Non-pigmented ciliary epithelial cell (primary cell): ENCODE measurements around the gene MLLT1.

Experiments used
- DNase-seq: peaks from one replicate; pipeline ENCODE4 v3.0.0-alpha.2; 2010; ENCODE audit warnings: low read depth

The MLLT1 gene

DNA sequence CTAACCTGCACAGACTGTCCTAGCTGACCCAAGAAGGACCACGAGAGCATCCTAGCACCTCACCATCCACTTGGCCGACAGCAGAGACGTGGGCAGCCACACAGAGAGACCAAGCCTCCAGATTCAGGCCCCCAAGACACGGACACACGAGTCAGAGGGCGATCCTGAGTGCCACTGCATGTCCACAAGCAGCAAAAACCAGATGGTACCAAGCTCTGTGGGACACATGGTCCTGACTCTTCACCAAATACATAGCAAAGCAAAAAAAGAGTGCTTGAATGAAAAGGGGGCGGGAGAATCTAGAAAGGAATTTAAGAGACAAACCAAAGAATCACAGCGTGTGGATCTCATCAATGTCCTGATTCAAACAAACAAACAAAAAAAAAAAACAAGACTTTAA is 45.2 kb downstream of the MLLT1 start:
- DNase-seq = no peak

DNA sequence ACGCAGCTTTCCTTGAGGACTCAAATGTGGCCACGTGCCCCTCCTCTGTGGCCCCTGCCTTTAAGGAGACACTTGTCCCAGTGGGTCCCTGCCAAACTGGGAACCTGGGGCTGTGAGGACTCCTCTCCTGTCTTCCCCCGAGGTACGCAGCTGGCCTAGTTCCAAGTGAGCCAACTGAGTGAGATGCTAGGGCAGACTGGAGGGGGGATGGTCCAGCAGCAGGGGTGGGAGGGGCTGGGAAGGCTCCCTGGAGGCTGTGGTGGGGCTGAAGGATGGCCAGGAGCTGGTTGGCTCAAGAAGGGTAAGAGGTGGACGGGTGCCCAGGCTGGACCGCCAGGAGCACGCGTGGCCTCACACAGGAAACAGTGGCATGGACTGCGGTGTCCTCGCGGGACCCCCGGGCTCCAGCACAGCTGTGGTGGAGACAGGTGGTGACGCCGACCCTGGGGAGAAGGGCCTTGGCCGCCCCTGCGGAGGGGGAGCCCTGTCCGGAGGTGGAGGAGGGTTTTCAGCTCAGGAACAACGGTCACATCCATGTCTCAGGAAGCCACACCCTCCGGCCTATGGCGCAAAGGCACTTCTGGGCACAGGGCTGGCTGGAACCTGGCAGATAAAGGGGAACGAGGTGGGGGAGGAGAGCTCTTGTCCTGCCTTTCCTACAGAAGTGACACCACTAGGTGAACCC is 45.8 kb downstream of the MLLT1 start:
- no peak for DNase-seq

DNA sequence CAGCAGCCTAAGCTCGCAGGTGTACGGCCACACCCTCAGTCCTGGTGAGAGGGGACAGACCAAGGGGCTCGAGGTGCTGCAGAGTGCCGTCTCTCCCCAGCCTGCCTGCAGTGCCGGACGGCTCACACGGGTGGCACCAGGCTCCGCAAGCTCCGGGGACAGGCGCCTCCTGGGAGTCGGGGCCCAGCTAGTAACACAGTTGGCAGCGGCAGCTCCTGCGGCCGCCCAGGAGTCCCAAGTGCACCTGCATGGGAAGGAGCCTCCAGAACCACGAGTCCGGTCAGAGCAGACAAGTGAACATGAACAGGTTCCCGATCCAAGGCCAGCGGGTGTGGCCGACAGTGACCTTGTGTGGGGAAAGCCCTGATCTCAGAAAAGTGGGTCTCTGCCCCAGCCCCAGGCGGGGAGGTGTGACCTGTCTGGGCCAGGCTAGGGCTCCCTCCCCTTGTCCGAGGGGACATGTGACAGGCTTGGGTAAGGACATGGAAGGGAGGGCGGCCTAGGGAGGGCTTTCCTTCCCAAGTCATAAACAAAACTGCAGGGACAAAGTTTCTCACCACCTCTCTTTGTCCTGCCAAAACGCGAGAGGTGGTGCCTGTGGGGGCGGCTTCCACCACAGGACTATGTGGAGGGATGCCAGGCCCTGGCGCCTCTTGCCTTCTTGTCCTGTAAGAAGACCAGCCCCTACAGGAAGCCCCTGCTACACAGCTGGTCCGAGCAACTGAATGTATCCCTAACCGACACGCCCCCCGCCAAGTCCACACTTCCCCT is 46.5 kb downstream of the MLLT1 start:
- no peak for DNase-seq

DNA sequence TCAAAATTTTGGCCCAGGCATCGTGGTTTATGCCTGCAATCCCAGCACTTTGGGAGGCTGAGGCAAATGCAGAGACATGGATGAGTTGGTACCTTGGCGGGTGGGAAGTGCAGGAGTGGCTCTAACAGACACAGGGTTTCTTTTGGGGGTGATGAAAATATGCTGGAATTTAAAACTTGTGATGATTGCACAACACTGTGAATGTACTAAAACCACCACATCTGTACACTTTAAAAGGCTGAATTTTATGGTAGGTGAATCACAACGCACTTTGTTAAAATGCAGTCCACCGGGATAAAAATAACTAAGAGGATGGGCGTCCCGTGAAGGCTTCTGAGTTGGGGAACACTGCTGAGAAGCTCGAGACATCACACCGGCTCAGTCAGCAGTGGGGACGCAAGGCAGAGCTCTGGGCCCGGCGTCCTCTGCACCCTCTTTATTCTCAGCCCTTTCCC is 47.1 kb downstream of the MLLT1 start:
- no peak for DNase-seq

DNA sequence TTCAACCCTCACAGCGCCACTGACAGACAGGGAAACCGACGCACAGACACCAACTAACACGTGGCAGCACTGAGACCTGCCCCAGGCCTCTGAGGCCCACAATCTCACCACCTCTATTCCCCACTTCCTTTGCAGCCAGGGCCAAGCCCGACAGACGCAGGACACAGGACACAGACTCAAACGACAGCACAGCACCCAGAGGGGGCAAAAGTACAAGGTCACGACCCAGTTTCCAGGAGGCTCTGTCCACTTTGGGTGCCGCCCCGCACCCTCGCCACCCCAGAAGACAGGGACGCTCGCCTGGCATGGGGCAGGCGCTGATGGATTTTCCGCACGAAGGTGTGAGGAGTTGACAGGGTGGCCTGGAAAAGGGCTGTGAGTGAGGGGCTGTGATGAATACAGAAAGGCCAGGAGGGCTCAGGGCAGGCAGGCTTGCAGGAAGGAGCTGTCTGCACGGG is 48.8 kb downstream of the MLLT1 start:
- no peak for DNase-seq

DNA sequence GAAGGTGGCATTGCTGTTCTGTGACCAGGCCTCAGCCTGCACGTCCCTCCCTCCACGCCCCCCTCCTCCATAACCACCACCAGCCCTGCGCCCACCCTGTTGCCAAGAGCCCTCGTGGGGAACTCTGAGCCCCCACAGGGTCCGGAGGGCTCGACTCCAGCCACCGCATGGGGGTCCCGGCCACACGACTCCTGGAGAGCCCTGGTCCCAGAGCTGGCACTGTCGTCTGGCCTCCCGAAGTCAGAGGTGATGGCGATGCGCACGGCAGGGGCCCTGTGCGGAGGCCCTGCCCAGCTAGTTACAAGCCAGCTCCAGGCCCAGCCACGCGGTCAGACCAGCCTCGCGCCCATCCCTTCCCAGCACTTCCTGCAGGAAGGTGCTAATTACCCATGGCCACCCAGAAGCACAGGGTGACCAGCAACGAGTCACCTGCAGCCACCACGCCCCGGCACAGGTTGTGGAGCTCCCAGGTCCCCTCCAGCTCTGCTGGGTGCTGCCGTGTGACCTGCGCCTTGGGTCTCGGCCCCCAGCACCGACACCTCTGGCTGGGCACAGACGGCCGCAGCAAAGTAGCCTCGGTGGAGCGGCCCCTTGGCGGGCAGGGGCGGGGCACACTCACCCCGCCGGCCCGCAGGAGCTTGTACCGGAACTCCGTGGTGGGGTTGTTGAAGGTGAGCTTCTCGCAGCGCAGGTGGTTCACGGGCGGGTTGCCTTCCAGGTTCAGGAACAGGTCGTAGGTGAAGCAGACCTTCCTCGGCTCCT is 49.6 kb downstream of the MLLT1 start:
- DNase-seq = no peak

DNA sequence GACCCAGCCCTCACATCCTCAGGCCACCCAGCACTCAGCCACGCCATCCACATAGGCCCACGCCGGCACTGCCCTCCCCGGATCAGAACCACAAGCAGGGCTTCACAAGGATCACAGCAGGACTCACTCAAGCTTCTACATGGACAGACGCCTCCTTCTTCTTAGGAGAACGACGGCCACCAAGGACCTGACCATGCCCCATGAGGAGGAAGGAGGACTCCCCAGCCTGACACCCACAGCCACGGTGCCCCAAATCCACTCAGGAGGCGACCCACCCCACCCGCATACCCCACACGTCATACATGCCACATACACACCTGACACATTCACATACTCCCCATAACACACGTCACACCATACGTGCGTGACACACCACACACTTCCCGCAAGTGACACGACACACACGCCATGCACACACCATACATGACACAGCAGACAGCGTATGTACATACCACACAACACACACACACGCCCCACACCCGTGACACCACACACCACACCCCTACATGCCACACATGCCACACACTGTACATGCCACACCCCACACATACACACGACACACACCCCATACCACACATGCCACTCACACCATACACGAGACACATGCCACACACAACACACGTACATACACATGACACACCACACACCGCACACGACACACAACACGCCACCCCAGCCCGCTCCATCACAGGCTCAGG is 50.4 kb downstream of the MLLT1 start:
- no peak for DNase-seq

DNA sequence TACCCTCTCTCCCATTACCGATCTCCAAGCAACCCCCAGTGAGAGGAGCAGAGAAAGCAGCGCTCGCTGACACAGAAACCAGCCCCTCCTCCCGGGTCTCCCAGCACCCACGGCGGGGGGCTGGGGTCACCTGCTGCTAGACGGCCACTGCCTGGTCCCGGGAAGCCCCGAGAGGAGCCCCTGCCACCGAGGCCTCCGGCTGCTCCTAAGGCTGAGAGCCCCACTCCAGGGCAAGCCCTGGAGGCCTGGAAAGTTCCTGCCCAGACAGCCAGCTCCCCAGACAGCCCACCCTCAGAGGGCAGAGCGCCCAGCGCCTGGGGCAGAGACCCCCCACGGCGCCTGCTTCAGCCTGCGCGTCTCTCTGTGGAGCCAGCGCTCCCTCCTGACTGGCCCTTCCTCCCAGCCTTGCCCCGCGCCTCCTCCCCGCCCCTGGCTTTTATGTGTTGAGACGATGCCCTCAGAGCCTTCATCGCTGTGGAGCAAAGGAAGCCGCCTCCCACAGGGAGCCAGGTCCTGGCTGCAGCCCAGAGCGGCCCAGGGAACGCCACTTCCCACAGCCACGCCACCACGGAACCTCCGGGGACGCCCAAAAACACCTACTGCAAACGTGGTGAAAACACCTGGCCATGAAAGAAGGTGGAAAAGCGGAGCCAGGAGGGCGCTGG is 51.1 kb downstream of the MLLT1 start:
- DNase-seq = no peak

DNA sequence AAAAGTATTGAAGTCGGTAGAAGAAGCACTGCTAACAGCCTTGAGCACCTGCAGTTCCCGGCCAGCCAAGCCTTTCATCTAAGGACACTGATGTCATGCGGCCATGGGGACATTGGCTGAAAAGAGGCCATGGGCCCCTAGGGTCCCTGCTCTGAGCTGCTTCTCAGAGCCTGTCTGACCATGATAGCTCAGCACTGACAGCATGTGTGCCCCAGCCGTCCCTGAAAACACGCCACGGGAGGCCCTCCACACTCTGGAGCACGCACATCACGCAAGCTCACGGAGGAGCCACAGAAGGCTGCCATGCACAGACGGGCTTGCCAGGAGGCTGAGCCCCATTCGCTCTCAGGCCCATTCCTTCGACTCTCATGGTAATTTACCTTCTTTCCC is 51.8 kb downstream of the MLLT1 start:
- no peak for DNase-seq

DNA sequence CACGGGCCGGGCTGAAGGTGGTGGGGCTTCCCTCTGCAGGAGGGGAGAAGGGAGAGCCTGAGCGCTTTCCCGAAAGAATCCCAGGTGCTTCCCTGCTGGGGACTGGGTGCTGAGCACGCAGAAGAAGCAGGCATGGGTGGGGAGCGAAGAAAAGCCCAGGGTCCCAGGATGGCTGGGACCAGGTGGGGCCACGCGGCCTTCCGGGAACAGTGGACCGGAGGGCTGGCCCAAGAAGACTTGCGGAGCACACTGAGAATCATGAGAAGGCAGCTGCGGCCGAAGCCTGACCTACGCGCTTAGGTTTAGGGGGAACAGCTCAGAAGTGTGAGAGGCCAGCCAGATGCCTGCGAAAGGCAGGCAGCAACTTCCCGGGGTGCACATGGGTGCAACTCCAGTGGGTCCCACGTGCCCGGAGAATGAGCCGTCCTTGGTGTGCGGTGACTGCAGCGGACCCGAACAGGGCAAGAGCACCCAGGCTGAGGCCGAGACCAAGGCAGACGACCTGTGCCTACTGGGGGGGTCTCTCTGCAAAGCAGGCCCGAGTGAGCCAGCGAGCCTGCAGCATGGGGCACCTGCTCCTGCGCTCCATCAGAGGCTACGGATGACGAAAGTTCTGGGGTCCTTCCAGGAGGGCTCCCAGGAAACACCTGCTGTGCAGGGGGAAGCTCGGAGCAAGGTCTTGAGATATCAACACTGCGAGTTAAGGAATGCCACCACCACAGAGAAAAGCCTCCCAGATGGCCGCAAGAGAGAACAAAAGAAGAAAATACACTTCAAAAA is 52.4 kb downstream of the MLLT1 start:
- DNase-seq = no peak

DNA sequence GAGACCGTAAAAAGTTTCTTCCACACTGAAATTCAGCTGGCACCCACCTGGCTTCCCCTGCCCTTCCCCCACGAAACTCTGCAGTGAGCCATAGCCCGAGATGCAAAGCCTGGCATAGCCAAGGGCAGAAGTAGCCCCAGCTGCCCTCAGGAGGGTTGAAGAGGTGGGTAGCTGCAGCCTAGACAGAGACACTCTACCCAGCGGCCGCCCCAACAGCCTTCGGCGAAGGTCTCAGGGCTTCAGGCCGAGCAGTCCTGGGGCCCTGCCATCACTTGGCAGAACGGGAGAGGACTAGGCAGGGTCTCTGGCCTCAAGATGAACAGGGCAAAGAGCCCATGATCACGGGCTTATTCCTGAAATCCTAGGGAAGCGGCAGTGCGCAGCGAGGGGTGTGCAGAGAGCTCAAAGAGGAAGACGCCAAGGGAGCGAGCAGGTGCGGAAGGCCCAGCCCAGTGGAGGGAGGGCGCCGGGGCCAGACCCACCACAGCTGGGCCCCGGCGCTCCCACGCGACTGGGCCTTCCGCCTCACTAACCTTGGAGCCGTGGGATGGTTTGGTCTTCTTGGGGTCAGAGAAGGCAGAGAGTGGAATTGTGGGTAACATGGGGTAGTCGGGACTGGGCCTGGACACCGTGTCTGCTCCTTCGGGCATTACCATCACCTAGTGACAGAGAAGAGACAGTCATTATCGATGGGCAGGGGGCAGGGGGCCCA is 53.2 kb downstream of the MLLT1 start:
- no peak for DNase-seq

DNA sequence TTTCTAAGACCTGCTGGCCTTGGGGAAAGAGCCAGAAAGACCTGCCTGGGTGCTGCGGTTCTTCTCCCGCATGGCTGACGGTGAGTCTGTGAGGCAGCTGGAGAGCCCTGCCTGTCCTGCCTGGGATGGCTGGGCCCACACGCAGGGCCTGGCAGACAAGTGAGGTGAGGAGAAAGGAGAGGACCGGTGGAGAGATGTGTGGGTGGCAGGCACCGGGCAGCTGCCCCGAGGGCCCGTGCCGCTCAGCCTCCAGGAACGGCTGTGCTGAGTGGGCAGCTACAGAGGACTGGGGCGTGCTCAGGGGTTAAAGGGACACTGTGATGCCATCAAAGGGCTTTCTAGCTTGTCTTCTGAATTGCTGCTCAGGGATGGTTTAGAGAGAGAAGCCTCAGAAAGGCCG is 53.8 kb downstream of the MLLT1 start:
- DNase-seq = no peak

DNA sequence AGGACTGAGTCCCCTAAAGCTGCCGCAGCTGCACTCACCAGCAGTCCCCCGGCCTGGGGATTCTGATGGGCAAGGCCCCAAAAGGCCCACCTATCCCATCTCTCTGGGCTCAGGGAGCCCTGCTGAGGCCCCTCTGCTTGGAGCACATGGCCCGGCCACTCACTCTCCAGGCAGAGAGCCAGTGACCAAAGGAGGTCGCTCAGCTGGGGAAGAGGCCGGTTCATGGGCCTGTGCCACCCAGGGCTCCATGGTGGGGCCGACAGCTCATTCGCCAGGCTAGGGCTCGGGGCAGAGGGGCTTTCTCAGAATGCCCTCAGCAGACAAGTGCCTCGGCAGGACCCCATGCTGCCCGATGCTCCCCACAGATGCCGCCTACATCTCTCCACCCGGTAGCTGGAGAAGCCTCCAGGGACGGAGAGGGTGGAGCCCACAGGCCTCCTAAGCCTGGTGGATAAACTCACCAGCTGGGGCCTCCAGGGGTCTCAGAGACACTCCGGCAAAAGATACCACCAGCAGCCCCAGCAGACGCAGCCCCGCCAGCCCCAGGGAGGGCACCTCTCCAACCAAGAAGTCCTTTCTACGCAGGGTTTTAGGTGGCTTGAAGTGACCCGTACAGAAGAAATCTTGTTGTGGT is 54.4 kb downstream of the MLLT1 start:
- DNase-seq = no peak

DNA sequence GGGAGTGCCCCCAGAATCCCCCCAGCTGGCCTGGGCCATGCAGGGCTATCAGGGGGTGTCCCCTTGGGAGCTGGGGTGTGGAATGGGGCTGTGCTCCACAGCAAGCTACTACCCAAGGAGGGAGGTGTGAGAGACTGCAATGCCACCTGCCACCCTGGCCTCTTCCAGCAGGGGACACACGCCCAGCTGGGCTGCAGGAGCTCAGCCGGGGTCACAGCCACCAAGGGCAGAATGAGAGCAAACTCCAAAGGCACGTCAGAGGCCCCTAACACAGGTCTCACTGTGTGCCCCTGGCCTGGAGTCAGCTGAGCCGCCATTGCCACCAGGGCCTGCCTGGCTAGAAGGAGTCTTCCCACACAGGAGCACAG is 55.5 kb downstream of the MLLT1 start:
- no peak for DNase-seq

DNA sequence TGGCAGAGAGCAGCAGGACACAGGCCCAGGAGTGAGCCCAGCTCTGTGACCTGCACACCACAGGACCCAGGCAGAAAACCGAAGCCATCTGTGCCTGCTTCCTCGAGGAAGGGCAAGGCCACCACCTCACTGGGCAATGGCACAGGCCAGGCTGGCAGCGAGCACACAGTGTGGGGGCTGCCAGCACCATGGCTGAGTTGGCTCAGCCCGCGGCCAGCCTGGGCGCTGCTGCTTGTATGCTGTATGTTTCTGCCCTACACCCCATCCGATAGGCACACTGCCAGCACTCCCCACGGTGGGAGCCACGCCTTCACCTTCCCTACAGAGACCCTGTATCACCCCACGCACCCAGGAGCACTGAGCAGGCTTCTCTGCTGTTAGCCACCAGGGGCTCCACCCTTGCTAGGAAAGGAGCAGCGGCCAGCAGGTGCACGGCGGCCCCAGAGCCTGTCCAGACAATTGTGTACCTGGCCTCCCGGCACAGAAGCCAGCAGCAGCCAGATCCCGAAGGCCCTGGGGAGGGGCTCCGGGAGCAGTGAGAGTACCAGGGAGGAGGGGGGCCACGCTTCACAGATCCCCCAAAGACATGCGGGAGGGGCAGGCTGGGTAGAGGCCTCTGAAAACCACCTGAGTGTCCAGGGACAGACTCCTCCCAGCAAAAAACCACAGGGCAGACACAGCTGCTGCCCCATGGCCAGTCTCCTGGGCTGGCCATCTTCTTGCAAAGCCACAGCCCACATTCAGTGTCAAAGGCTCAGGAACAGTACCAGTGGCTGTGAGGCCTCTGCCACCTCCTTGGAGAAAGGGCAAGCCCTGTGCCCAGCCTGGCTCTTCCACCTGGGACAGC is 56.1 kb downstream of the MLLT1 start:
- DNase-seq = no peak

DNA sequence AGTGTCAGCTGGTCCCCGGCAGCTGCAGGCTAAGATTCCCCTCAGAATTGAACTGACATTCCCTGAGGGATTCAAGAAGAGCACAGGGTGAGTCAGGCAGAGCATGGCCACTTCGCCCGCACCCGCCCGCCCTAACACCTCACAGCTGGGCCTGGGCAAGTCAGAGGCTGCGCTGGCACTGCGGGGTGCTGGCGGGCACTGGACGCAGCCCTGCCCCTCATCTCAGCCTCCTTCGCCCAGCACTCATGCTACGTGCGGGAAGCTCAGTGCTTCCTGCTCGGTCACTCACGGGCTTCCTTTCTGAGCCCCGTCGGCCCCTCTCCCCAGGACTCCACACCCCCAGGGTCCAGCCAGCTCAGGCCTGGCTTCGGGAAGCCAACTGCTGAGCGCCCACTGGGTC is 56.9 kb downstream of the MLLT1 start:
- DNase-seq = no peak

DNA sequence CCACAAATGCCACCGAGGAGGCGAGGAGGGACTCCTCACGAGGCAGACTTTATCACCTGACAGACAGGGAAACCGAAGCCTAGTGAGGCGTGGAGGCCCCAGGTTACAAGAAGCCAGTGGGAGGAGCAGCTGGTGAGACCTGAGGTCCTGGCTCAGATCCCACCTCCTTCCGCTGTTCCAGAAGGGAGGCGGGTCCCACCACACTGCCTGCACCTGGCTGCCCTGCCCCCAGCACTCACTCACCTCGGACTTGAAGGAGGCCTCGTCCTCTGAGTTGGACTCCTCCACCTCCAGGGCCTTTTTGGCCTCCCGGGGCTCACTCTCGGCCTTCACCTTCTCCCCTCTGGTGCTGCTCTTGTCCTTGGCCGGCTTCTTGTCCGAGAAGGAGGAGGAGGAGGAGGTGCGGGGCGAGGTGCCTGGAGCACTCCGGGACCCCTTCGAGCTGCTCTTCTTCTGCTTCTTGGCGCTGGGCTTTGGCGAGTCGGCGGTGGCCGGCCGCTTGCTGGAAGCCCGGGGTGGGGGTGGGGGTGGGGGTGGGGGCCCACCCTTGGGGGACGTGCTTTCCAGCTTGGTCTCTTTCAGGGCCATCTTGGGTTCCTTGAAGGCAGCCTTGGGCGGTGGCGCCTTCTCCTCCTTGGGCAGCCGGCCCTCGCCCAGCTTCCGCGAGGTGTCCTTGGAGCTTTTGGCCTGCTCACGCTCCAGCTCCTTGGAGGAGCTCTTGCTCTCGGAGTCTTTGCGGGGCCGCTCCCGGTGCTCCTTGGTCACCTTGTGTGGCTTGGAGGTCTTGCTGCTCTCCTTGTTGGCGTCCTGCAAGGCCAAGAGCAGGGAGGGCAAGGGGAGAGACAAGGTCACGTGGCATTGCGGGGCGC is 57.7 kb downstream of the MLLT1 start:
- no peak for DNase-seq
